Measurements from ENCODE around the gene AR.
"Not testable (repeated sequence)": the region's sequence is repeated elsewhere in the genome, so short reads cannot be mapped to it uniquely, and the experiment has no call there.

Gene AR

GRCh38 chrX:67637293-67637692, 93.5 kb downstream of the AR start:
- not testable (repeated sequence) for DNase-seq

GRCh38 chrX:67648361-67648760, 104.5 kb downstream of the AR start:
- DNase-seq: no peak

- no peak for DNase-seq
Measured at GRCh38 chrX:67651437-67652142, 107.8 kb downstream of the AR start.

DNA sequence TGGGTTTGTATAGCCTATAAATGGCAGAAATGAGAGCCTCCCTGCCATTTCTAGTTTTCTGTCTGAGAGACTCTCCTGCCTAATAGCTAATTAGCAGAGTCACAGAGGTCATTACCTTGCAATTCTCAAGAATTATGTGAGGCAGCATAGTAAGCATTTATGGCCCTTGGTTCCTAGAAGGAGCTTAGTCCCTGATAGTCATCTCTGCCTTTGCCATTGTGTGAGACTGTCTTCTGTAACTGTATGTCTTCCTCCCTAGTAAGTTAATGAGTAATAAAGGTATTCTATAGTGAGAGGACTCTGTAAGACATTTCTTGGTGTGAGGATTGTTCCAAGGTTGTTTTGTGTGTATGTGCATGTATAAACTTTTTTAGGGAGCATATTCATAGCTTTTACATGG, 108.7 kb downstream of the AR start:
- DNase-seq: no peak

- DNase-seq: no peak
Measured at GRCh38 chrX:67654301-67654700, 110.5 kb downstream of the AR start.

- DNase-seq: no peak
Measured at GRCh38 chrX:67665583-67665982, 121.8 kb downstream of the AR start.

DNA sequence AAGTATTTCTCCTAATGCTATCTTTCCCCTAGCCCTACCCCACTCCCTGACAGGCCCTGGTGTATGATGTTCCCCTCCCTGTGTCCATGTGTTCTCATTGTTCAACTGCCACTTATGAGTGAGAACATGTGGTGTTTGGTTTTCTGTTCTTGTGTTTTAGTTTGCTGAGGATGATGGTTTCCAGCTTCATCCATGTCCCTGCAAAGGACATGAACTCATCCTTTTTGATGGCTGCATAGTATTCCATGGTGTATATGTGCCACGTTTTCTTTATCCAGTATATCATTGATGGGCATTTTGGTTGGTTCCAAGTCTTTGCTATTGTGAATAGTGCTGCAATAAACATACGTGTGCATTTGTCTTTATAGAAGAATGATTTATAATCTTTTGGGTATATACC, 126.9 kb downstream of the AR start:
- not testable (repeated sequence) for DNase-seq

DNA sequence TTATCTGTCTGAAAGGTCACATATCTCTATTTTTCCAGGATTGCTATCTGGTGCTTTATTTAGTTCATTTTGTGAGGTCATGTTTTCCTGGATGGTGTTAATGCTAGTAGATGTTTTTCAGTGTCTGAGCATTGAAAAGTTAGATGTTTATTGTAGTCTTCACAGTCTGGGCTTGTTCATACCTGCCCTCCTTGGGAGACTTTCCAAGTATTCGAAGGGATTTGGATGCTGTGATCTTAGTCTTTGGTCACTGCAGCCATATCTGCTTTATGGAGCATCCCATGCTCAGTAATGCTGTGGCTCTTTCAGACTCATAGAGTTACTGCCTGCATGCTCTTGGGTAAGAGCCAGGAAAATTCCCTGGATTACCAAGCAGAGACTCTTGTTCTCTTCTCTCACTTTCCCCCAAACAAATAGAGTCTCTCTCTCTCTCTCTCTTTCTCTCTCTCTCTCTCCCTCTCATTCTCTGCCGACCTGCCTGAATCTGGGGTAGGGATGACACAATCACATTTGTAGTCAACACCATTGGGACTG, 130.0 kb downstream of the AR start:
- DNase-seq: no peak

- DNase-seq: no peak
Measured at GRCh38 chrX:67674741-67675140, 130.9 kb downstream of the AR start.

DNA sequence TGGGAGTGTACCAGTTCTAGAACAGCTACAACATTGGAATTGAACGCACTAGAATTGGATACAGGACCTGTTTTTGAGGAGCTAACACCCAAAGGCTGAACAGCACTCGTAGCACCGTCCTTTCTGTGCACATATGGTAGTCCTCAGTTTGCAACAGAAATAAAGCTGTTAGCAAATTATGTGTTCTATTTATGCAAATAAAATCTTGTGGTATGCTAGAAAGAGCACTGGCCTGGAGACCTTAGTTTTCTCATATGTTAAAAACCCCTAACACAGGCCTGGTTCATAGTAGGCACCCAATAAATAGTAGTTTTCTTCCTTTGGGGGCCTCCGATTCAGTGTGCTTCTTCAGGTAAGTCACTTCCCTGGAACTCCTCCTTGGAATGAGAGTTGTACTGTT, 140.3 kb downstream of the AR start:
- DNase-seq: no peak

- DNase-seq: no peak
Measured at GRCh38 chrX:67692246-67692645, 148.4 kb downstream of the AR start.

- DNase-seq: no peak
Measured at GRCh38 chrX:67693928-67694327, 150.1 kb downstream of the AR start.

DNA sequence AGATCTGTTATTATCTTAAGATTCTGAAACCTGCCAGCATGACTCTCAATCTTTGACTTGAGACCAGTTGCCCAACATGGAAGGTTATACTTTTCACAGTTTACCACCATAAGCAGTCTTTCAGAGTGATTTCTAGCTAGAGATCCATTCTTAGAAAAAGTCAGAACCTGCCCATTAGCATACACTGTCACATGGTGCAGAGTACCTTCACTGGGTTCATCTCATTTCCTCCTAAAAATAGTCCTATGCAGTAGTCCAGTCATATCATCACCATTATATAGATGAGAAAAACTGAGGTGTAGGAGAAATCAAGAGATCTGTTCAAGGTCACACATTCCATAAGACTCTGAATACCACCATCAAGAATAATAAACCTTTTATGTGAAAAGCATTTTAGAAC, 153.6 kb downstream of the AR start:
- DNase-seq: no peak

DNA sequence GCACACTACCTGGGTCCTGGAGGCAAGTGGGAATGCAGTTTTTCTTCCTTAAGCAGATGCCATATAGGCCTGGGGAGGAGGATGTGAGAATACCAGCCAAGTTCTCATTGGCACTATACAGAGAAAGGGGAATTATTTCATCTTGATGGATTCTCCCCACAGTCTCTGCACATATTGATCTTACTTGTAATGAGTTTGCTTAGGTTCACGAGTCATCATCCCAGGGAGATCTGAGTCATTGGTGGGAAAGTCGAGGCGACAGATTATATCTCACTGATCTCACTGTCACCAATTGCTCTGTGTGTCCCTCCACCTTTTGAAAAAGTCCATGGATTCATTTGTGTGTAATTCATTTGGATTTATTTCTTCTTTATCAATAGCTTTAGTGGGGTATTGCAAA, 156.8 kb downstream of the AR start:
- DNase-seq: no peak

- no peak for DNase-seq
Measured at GRCh38 chrX:67714004-67714403, 170.2 kb downstream of the AR start.

GRCh38 chrX:67717571-67717970, 173.8 kb downstream of the AR start:
- no peak for DNase-seq

DNA sequence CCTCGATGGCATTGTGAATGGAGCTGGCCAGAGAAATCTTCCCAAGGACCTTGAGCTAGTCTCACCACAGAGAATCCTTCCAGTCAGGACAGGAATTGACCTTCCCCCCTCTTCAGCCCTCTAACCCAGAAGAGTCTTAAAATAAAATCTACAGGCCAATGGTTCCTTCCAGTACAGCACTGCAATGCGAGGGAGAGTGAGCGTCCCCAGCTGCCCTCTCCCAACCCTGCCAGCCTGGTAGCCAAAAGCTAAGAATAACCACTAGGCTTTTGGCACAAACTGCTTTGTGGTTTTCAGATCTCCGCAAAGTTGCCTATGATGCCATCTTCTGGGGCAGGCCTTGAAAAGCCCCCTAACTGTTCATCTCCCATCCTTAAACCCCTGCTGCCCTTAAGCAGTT, 175.1 kb downstream of the AR start:
- no peak for DNase-seq

DNA sequence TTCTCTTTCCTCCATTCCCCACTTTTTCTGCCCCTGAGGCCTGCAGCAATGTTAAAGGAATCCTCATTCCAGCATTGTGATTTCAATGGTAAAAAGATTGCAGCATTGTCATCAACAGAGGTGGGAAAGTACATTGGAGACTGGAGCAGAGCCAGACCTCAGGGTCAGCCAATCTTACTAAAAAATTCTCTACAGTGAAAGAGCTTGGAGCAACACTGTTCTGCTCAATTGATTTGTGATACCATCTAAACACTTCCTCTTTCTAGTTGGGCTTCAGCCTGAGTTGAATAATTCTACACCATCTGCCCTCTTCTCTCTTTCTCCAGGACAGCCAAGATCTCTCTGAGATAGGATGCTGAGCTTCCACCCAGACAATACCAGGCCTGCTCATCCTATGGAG, 176.5 kb downstream of the AR start:
- no peak for DNase-seq

DNA sequence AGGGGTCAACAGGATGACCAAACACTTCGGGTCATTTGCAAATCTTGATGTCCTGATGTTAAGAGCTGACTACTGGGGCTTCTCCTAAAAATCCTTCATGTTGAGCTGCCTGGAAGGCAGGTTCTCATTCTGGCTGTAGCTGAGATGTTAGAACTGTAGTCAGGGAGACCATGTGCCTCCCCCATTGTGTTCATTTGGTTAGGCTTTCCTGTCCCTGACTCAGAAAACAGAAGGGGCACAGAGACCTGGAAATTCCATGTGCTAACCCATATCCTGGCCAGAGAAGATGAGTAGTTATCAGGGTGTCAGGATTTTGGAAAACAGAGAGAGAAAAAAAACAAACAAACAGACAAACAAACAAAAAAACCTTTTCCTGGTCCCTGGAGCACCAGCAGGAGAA, 177.5 kb downstream of the AR start:
- no peak for DNase-seq

GRCh38 chrX:67723580-67724351, 179.9 kb downstream of the AR start:
- no peak for DNase-seq

GRCh38 chrX:67724359-67725110, 180.7 kb downstream of the AR start:
- DNase-seq: no peak

GRCh38 chrX:67725471-67725870, 181.7 kb downstream of the AR start:
- no peak for DNase-seq

GRCh38 chrX:67726018-67726417, 182.2 kb downstream of the AR start:
- no peak for DNase-seq

DNA sequence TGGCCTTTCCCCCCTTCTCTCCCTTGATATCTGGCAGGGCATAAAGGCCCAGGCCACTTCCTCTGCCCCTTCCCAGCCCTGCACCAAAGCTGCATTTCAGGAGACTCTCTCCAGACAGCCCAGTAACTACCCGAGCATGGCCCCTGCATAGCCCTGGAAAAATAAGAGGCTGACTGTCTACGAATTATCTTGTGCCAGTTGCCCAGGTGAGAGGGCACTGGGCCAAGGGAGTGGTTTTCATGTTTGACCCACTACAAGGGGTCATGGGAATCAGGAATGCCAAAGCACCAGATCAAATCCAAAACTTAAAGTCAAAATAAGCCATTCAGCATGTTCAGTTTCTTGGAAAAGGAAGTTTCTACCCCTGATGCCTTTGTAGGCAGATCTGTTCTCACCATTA, 183.8 kb downstream of the AR start:
- no peak for DNase-seq
